GM13976 (cell line): ENCODE data around the gene ENOX2.
"Not testable (repeated sequence)": the region's sequence is repeated elsewhere in the genome, so short reads cannot be mapped to it uniquely, and the experiment has no call there.

Source experiments
- DNase-seq: peaks from one replicate; pipeline ENCODE4 v3.0.0; 2012; ENCODE audit warnings: low spot score
- CTCF ChIP-seq: IDR thresholded peaks from 2 replicates; pipeline ENCODE4 v1.5.1; 2012; ENCODE audit warnings: borderline replicate concordance, mild to moderate bottlenecking; ENCODE audit not compliant: insufficient read depth; ENCODE audit errors: extremely low read depth, missing control alignments, control extremely low read depth
- in situ Hi-C: fragments of 300-500 bp; cut with MboI; formaldehyde crosslinking; loops from one replicate; pipeline ENCODE4 v1.12.0; 2022; ENCODE audit warnings: low sequenced_read_pairs, mixed read lengths, inconsistent platforms; ENCODE audit not compliant: unreplicated experiment

Gene ENOX2

GRCh38 chrX:130803537-130803936 lies 99.5 kb downstream of the ENOX2 start:
- in situ Hi-C loops: no loop called here
- DNase-seq: no peak
- TF ChIP-seq CTCF: no peak

- in situ Hi-C loops: no loop called here
- no peak for DNase-seq
- no peak for TF ChIP-seq CTCF
These were observed 101.1 kb downstream of the ENOX2 start for GRCh38 chrX:130801901-130802300.

GRCh38 chrX:130799393-130799792 lies 103.6 kb downstream of the ENOX2 start:
- no peak for DNase-seq
- in situ Hi-C loops: no loop called here
- TF ChIP-seq CTCF: no peak

GRCh38 chrX:130793975-130794374 lies 109.0 kb downstream of the ENOX2 start:
- DNase-seq: no peak

GRCh38 chrX:130791870-130792269 lies 111.1 kb downstream of the ENOX2 start:
- DNase-seq, in situ Hi-C loops: not testable (repeated sequence)

More at GRCh38 chrX:130793975-130794374, 109.0 kb downstream of the ENOX2 start:
- no peak for TF ChIP-seq CTCF
- in situ Hi-C loops: no loop called here

- in situ Hi-C loops: no loop called here
- no peak for DNase-seq
- TF ChIP-seq CTCF: no peak
These were observed 113.2 kb downstream of the ENOX2 start for GRCh38 chrX:130789793-130790192.

GRCh38 chrX:130788786-130789581 lies 114.0 kb downstream of the ENOX2 start:
- in situ Hi-C loops: no loop called here
- DNase-seq: no peak
- TF ChIP-seq CTCF: no peak
